ENCODE measurements around the gene GLIS1. TPM values are rescaled to one million over a fixed set of nuclear protein-coding genes. Genes with fewer than 3 reads are reported as not detected.

Gene GLIS1
- total and polyA plus RNA-seq, 2 experiments from 2014 or later = 0.26 to 0.31 TPM

- Histone ChIP-seq H3K4me2 (no peak overlapping the region), H3K36me3 (ENCODE audit: insufficient read depth) (no peaks in the 10 kb centered on the region), H3K27me3 (ENCODE audit: insufficient read depth) (no peaks in the 10 kb centered on the region), H2AFZ (no peak overlapping the region), H3K4me1 (ENCODE audit: insufficient read depth) (no peaks in the 10 kb centered on the region; the same call in 1 of the 2 replicates), H3K79me2 (replicated peaks; ENCODE audit: insufficient read depth) (no peaks in the 10 kb centered on the region), H3K9me2 (ENCODE audit: insufficient read depth) (no peaks in the 10 kb centered on the region), H3K4me3 (no peak overlapping the region), H3K27ac (ENCODE audit: low read depth) (no peak overlapping the region), H4K20me1 (replicated peaks; ENCODE audit: insufficient read depth) (no peaks in the 10 kb centered on the region), H3F3A (replicated peaks; ENCODE audit: low read depth) (no peaks in the 10 kb centered on the region)
- TF ChIP-seq ZNF114 (CRISPR knock-in tag; IDR thresholded peaks at IDR 0.05) = no peak
- TF ChIP-seq, protein P1, sequence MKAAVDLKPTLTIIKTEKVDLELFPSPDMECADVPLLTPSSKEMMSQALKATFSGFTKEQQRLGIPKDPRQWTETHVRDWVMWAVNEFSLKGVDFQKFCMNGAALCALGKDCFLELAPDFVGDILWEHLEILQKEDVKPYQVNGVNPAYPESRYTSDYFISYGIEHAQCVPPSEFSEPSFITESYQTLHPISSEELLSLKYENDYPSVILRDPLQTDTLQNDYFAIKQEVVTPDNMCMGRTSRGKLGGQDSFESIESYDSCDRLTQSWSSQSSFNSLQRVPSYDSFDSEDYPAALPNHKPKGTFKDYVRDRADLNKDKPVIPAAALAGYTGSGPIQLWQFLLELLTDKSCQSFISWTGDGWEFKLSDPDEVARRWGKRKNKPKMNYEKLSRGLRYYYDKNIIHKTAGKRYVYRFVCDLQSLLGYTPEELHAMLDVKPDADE (IDR thresholded peaks at IDR 0.05) = no peak
- no peak for TF ChIP-seq CREB1 (CRISPR knock-in tag; IDR thresholded peaks at IDR 0.05; ENCODE audit: low read depth)
- TF ChIP-seq, protein P2, sequence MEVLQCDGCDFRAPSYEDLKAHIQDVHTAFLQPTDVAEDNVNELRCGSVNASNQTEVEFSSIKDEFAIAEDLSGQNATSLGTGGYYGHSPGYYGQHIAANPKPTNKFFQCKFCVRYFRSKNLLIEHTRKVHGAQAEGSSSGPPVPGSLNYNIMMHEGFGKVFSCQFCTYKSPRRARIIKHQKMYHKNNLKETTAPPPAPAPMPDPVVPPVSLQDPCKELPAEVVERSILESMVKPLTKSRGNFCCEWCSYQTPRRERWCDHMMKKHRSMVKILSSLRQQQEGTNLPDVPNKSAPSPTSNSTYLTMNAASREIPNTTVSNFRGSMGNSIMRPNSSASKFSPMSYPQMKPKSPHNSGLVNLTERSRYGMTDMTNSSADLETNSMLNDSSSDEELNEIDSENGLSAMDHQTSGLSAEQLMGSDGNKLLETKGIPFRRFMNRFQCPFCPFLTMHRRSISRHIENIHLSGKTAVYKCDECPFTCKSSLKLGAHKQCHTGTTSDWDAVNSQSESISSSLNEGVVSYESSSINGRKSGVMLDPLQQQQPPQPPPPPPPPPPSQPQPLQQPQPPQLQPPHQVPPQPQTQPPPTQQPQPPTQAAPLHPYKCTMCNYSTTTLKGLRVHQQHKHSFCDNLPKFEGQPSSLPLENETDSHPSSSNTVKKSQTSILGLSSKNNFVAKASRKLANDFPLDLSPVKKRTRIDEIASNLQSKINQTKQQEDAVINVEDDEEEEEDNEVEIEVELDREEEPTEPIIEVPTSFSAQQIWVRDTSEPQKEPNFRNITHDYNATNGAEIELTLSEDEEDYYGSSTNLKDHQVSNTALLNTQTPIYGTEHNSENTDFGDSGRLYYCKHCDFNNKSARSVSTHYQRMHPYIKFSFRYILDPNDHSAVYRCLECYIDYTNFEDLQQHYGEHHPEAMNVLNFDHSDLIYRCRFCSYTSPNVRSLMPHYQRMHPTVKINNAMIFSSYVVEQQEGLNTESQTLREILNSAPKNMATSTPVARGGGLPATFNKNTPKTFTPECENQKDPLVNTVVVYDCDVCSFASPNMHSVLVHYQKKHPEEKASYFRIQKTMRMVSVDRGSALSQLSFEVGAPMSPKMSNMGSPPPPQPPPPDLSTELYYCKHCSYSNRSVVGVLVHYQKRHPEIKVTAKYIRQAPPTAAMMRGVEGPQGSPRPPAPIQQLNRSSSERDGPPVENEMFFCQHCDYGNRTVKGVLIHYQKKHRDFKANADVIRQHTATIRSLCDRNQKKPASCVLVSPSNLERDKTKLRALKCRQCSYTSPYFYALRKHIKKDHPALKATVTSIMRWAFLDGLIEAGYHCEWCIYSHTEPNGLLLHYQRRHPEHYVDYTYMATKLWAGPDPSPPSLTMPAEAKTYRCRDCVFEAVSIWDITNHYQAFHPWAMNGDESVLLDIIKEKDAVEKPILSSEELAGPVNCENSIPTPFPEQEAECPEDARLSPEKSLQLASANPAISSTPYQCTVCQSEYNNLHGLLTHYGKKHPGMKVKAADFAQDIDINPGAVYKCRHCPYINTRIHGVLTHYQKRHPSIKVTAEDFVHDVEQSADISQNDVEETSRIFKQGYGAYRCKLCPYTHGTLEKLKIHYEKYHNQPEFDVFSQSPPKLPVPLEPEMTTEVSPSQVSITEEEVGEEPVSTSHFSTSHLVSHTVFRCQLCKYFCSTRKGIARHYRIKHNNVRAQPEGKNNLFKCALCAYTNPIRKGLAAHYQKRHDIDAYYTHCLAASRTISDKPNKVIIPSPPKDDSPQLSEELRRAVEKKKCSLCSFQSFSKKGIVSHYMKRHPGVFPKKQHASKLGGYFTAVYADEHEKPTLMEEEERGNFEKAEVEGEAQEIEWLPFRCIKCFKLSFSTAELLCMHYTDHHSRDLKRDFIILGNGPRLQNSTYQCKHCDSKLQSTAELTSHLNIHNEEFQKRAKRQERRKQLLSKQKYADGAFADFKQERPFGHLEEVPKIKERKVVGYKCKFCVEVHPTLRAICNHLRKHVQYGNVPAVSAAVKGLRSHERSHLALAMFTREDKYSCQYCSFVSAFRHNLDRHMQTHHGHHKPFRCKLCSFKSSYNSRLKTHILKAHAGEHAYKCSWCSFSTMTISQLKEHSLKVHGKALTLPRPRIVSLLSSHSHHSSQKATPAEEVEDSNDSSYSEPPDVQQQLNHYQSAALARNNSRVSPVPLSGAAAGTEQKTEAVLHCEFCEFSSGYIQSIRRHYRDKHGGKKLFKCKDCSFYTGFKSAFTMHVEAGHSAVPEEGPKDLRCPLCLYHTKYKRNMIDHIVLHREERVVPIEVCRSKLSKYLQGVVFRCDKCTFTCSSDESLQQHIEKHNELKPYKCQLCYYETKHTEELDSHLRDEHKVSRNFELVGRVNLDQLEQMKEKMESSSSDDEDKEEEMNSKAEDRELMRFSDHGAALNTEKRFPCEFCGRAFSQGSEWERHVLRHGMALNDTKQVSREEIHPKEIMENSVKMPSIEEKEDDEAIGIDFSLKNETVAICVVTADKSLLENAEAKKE (CRISPR knock-in tag; IDR thresholded peaks at IDR 0.05) = no peak
- TF ChIP-seq EZH2phosphoT487 (IDR thresholded peaks at IDR 0.05; ENCODE audit: unreplicated experiment) = no peak
- TF ChIP-seq POLR2AphosphoS5 (IDR thresholded peaks at IDR 0.05; ENCODE audit: low read depth) = no peak
- no peak for TF ChIP-seq JUNB (IDR thresholded peaks at IDR 0.05; ENCODE audit: unreplicated experiment)
- TF ChIP-seq, protein P3, sequence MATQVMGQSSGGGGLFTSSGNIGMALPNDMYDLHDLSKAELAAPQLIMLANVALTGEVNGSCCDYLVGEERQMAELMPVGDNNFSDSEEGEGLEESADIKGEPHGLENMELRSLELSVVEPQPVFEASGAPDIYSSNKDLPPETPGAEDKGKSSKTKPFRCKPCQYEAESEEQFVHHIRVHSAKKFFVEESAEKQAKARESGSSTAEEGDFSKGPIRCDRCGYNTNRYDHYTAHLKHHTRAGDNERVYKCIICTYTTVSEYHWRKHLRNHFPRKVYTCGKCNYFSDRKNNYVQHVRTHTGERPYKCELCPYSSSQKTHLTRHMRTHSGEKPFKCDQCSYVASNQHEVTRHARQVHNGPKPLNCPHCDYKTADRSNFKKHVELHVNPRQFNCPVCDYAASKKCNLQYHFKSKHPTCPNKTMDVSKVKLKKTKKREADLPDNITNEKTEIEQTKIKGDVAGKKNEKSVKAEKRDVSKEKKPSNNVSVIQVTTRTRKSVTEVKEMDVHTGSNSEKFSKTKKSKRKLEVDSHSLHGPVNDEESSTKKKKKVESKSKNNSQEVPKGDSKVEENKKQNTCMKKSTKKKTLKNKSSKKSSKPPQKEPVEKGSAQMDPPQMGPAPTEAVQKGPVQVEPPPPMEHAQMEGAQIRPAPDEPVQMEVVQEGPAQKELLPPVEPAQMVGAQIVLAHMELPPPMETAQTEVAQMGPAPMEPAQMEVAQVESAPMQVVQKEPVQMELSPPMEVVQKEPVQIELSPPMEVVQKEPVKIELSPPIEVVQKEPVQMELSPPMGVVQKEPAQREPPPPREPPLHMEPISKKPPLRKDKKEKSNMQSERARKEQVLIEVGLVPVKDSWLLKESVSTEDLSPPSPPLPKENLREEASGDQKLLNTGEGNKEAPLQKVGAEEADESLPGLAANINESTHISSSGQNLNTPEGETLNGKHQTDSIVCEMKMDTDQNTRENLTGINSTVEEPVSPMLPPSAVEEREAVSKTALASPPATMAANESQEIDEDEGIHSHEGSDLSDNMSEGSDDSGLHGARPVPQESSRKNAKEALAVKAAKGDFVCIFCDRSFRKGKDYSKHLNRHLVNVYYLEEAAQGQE (IDR thresholded peaks at IDR 0.05; ENCODE audit: unreplicated experiment) = no peak
- TF ChIP-seq, protein P4, sequence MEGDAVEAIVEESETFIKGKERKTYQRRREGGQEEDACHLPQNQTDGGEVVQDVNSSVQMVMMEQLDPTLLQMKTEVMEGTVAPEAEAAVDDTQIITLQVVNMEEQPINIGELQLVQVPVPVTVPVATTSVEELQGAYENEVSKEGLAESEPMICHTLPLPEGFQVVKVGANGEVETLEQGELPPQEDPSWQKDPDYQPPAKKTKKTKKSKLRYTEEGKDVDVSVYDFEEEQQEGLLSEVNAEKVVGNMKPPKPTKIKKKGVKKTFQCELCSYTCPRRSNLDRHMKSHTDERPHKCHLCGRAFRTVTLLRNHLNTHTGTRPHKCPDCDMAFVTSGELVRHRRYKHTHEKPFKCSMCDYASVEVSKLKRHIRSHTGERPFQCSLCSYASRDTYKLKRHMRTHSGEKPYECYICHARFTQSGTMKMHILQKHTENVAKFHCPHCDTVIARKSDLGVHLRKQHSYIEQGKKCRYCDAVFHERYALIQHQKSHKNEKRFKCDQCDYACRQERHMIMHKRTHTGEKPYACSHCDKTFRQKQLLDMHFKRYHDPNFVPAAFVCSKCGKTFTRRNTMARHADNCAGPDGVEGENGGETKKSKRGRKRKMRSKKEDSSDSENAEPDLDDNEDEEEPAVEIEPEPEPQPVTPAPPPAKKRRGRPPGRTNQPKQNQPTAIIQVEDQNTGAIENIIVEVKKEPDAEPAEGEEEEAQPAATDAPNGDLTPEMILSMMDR (conservative IDR thresholded peaks at IDR 0.05; ENCODE audit: low read depth in 2 of 2) = no peak
- TF ChIP-seq EZH2 (IDR thresholded peaks at IDR 0.05; ENCODE audit: low read depth, unreplicated experiment) = no peak
- TF ChIP-seq ZNF331 (CRISPR knock-in tag; IDR thresholded peaks at IDR 0.05; ENCODE audit: low read depth) = no peak
- no peak for TF ChIP-seq NANOG (IDR thresholded peaks at IDR 0.05; ENCODE audit: borderline replicate concordance)
- TF ChIP-seq STAT1 (IDR thresholded peaks at IDR 0.05; ENCODE audit: unreplicated experiment) = no peak
- H3K4me3 Mint-ChIP-seq = no peak overlapping the region
- H3K4me1 Mint-ChIP-seq = peaks cover 21% of the 10 kb centered on the region
- H3K27me3 Mint-ChIP-seq (ENCODE audit: insufficient read depth, low read depth, poor library complexity) = peaks cover 22% of the 10 kb centered on the region
- no peak overlapping the region for H3K27ac Mint-ChIP-seq
- DNase-seq (ENCODE audit: low spot score) (no peak), ATAC-seq (no peak)
- H3K9me3 Mint-ChIP-seq = no peaks in the 10 kb centered on the region
- no peaks in the 10 kb centered on the region for H3K36me3 Mint-ChIP-seq (ENCODE audit: low read depth)
Measured at GRCh38 chr1:53574621-53575020, 164.3 kb downstream of the GLIS1 start.

Data from GM23338 (cell line).